GM10266 (cell line): Measurements from ENCODE around the gene FBN3.

Experiments used
- DNase-seq: peaks from one replicate; pipeline ENCODE4 v3.0.0; 2012; ENCODE audit errors: extremely low spot score
- CTCF ChIP-seq: IDR thresholded peaks from 2 replicates; pipeline ENCODE4 v1.5.1; 2012; ENCODE audit warnings: mild to moderate bottlenecking, low read depth; ENCODE audit not compliant: control insufficient read depth, insufficient read depth; ENCODE audit errors: missing control alignments

FBN3 gene

GRCh38 chr19:8115805-8116396 is 33.5 kb downstream of the FBN3 start:
- TF ChIP-seq CTCF, result no peak
- no peak for DNase-seq

GRCh38 chr19:8113017-8113416 is 36.4 kb downstream of the FBN3 start:
- TF ChIP-seq CTCF, result no peak
- DNase-seq, result no peak

- no peak for TF ChIP-seq CTCF
- no peak for DNase-seq
Observed at GRCh38 chr19:8111376-8111775, 38.0 kb downstream of the FBN3 start.

- DNase-seq, result no peak
- no peak for TF ChIP-seq CTCF
Observed at GRCh38 chr19:8110931-8111330, 38.5 kb downstream of the FBN3 start.

GRCh38 chr19:8109890-8110662 is 39.3 kb downstream of the FBN3 start:
- TF ChIP-seq CTCF, result no peak
- DNase-seq, result no peak

- no peak for DNase-seq
- no peak for TF ChIP-seq CTCF
Observed at GRCh38 chr19:8109455-8109854, 39.9 kb downstream of the FBN3 start.

- no peak for TF ChIP-seq CTCF
Observed at GRCh38 chr19:8108560-8109445, 40.6 kb downstream of the FBN3 start.

More at GRCh38 chr19:8108560-8109445, 40.6 kb downstream of the FBN3 start:
- DNase-seq, result no peak
